Kidney (tissue), 14 donors: ENCODE results near the gene FCN2. TPM values are rescaled to one million over a fixed set of nuclear protein-coding genes. Genes with fewer than 3 reads are reported as not detected.

ENCODE experiments used
- DNase-seq, 5 donors: peaks; one replicate each; pipeline ENCODE4 v3.0.0-alpha.2; 2013 to 2020
- FAIRE-seq: peaks from 2 replicates; lab custom pipeline; 2012; peaks lifted over from hg19 to GRCh38; lab: Jason Lieb, UNC
- H3K27ac ChIP-seq, 2 donors: one replicate each; pipeline ENCODE4 v1.7.0; 2013; ENCODE audit warnings: low read depth in 2 of 2, low read length in 2 of 2, inconsistent platforms in 1 of 2
- H3K27me3 ChIP-seq: one replicate; pipeline ENCODE4 v1.7.1; 2013; ENCODE audit warnings: low read length, inconsistent platforms; ENCODE audit not compliant: control insufficient read depth, insufficient read depth
- H3K36me3 ChIP-seq, 3 donors: one replicate each; pipeline versions ENCODE4 v1.7.0 to v1.7.1; 2013; ENCODE audit warnings: low read length in 3 of 3, control low read depth in 1 of 3, inconsistent platforms in 1 of 3; ENCODE audit not compliant: insufficient read depth in 3 of 3, control insufficient read depth in 2 of 3
- H3K4me1 ChIP-seq, 3 donors: one replicate each; pipeline versions ENCODE4 v1.7.0 to v1.7.1; 2013; ENCODE audit warnings: low read length in 3 of 3, inconsistent platforms in 1 of 3, low read depth in 1 of 3; ENCODE audit not compliant: control insufficient read depth in 2 of 3, insufficient read depth in 2 of 3
- H3K4me3 ChIP-seq, 3 donors: one replicate each; pipeline versions ENCODE4 v1.7.0 to v1.8.1; 2013; ENCODE audit warnings: low read length in 3 of 3, control low read depth in 1 of 3, inconsistent platforms in 1 of 3
- H3K9ac ChIP-seq, 3 donors: one replicate each; pipeline versions ENCODE4 v1.7.0 to v1.7.1; 2013; ENCODE audit warnings: low read length in 3 of 3, control low read depth in 1 of 3, inconsistent platforms in 1 of 3
- H3K9me3 ChIP-seq, 3 donors: one replicate each; pipeline versions ENCODE4 v1.7.0 to v1.7.1; 2013; ENCODE audit warnings: low read length in 3 of 3, control low read depth in 1 of 3, inconsistent platforms in 1 of 3; ENCODE audit not compliant: control insufficient read depth in 2 of 3, insufficient read depth in 1 of 3
- CTCF ChIP-seq: IDR thresholded peaks from 3 replicates; pipeline ENCODE4 v1.5.1; 2012; ENCODE audit warnings: mild to moderate bottlenecking, moderate library complexity, borderline replicate concordance; ENCODE audit not compliant: insufficient read depth; ENCODE audit errors: extremely low read depth
- intact Hi-C: fragments of 100-400 bp; cut with DNase I; formaldehyde crosslinking; loops from one replicate; pipeline ENCODE4 v1.11.1; 2022
- polyA plus RNA-seq: library from polyadenylated mRNA; stranded (reverse); fragments of 350-450 nt; fragmentation: Illumina TruSeq; extraction: RNeasy Lipid Tissue Mini Kit (QIAGEN cat#74804); gene quantifications from one replicate; pipeline ENCODE4 v1.2.3, GENCODE V29; 2014; ENCODE audit warnings: low read depth, low replicate concordance; ENCODE audit not compliant: insufficient read depth
- total RNA-seq: library from RNA; stranded (reverse); fragmentation: NEBNext Ultra II Directional; extraction: Animal tissue kit (Norgen Biotek cat#: 25700); gene quantifications from one replicate; pipeline ENCODE4 v1.2.1, GENCODE V29; 2021
- donor health status: control.
- donor health status: control.
- donor health status: control.
- donor health status: control.
- donor health status: control.
- donor health status: DM: yes; HTN: yes; CAD: no.
- donor health status: Normal renal cell carcinoma (clear cell type).

The FCN2 gene
- total and polyA plus RNA-seq, 2 donors from 2014 or later: 2.8 to 3.6 TPM

GRCh38 chr9:134922932-134923240 lies 42.3 kb downstream of the FCN2 start:
- intact Hi-C loops: no loop called here
- H3K9ac ChIP-seq: no peak overlapping the region
- peak in 1 of 5 donors; percentile 4 for DNase-seq
- H3K4me3 ChIP-seq: no peak overlapping the region
- H3K27ac ChIP-seq: no peak overlapping the region
- no peak for FAIRE-seq
- peaks cover 0 to 11% (median 6%) of the 10 kb centered on the region in 3 donors for H3K9me3 ChIP-seq
- H3K36me3 ChIP-seq: no peaks in the 10 kb centered on the region
- H3K27me3 ChIP-seq: no peaks in the 10 kb centered on the region
- no peaks in the 10 kb centered on the region for H3K4me1 ChIP-seq
- TF ChIP-seq CTCF: no peak

- DNase-seq: peak in 1 of 5 donors; percentile 2
These were observed 42.9 kb downstream of the FCN2 start for GRCh38 chr9:134923466-134923865.

GRCh38 chr9:134925011-134925511 lies 44.5 kb downstream of the FCN2 start:
- Histone ChIP-seq H3K9me3 (peaks cover 0 to under 1% (median 0%) of the 10 kb centered on the region in 3 donors), H3K4me3 (no peak overlapping the region), H3K4me1 (no peaks in the 10 kb centered on the region), H3K9ac (no peak overlapping the region), H3K27ac (no peak overlapping the region), H3K36me3 (no peaks in the 10 kb centered on the region), H3K27me3 (no peaks in the 10 kb centered on the region)
- DNase-seq: no peak
- TF ChIP-seq CTCF: no peak
- intact Hi-C loops: no loop called here
- FAIRE-seq: no peak

More at GRCh38 chr9:134923466-134923865, 42.9 kb downstream of the FCN2 start:
- no peak overlapping the region for H3K27ac ChIP-seq
- intact Hi-C loops: no loop called here
- H3K36me3 ChIP-seq: no peaks in the 10 kb centered on the region
- FAIRE-seq: no peak
- peaks cover 0 to 11% (median 6%) of the 10 kb centered on the region in 3 donors for H3K9me3 ChIP-seq
- no peaks in the 10 kb centered on the region for H3K27me3 ChIP-seq
- TF ChIP-seq CTCF: no peak
- no peak overlapping the region for H3K4me3 ChIP-seq
- H3K4me1 ChIP-seq: no peaks in the 10 kb centered on the region
- H3K9ac ChIP-seq: no peak overlapping the region
